Measurements from ENCODE around the gene PHGDH. TPM values are rescaled to one million over a fixed set of nuclear protein-coding genes. Genes with fewer than 3 reads are reported as not detected.

Gene PHGDH
- total and polyA plus RNA-seq, 2 of the 13 experiments (the other 11 are each of a cell fraction or from before 2014, with no cell fraction given), result 95.8 to 133 TPM

DNA sequence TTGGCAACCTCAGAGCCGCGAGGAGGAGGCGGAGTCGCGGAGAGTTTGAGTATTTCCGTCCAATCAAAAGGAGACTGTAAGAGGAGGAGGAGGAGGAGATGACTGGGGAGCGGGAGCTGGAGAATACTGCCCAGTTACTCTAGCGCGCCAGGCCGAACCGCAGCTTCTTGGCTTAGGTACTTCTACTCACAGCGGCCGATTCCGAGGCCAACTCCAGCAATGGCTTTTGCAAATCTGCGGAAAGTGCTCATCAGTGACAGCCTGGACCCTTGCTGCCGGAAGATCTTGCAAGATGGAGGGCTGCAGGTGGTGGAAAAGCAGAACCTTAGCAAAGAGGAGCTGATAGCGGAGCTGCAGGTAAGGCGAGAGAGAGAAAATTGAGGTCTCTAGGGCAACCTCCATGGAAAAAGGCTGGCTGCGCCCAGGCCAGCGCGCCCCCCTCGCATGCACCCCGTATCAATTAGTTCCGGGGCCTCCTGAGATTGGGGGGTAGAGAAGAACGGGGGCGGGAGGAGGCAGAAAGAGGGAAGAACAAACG lies at the start of gene PHGDH (continued):
- TF ChIP-seq, protein P1, sequence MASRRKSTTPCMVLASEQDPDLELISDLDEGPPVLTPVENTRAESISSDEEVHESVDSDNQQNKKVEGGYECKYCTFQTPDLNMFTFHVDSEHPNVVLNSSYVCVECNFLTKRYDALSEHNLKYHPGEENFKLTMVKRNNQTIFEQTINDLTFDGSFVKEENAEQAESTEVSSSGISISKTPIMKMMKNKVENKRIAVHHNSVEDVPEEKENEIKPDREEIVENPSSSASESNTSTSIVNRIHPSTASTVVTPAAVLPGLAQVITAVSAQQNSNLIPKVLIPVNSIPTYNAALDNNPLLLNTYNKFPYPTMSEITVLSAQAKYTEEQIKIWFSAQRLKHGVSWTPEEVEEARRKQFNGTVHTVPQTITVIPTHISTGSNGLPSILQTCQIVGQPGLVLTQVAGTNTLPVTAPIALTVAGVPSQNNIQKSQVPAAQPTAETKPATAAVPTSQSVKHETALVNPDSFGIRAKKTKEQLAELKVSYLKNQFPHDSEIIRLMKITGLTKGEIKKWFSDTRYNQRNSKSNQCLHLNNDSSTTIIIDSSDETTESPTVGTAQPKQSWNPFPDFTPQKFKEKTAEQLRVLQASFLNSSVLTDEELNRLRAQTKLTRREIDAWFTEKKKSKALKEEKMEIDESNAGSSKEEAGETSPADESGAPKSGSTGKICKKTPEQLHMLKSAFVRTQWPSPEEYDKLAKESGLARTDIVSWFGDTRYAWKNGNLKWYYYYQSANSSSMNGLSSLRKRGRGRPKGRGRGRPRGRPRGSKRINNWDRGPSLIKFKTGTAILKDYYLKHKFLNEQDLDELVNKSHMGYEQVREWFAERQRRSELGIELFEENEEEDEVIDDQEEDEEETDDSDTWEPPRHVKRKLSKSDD (CRISPR knock-in tag; IDR thresholded peaks at IDR 0.05; ENCODE audit: low read depth), result no peak
- TF ChIP-seq ZNF687 (CRISPR knock-in tag; IDR thresholded peaks at IDR 0.05) (no peak; the same call in none of the 2 replicates), PHF8 (CRISPR knock-in tag; IDR thresholded peaks at IDR 0.05) (peak; percentile 69), GABPA (IDR thresholded peaks at IDR 0.05; ENCODE audit: low read depth, low read length) (no peak), GABPA (CRISPR knock-in tag; IDR thresholded peaks at IDR 0.05; ENCODE audit: low read depth) (0 out of 2 replicates have a peak, but pooled peaks have one; percentile 23), ZKSCAN1 (IDR thresholded peaks at IDR 0.05; ENCODE audit: low read length) (no peak), AHR (CRISPR knock-in tag; IDR thresholded peaks at IDR 0.05) (no peak), TBX2 (CRISPR knock-in tag; IDR thresholded peaks at IDR 0.05; ENCODE audit: borderline replicate concordance) (no peak), ZNF780A (CRISPR knock-in tag; IDR thresholded peaks at IDR 0.05) (no peak), MED8 (CRISPR knock-in tag; IDR thresholded peaks at IDR 0.05; ENCODE audit: insufficient replicate concordance) (no peak), ZBTB4 (CRISPR knock-in tag; IDR thresholded peaks at IDR 0.05; ENCODE audit: borderline replicate concordance) (no peak), ZC3H4 (CRISPR knock-in tag; IDR thresholded peaks at IDR 0.05; ENCODE audit: borderline replicate concordance) (peak; percentile 40; the same call in 1 of the 2 replicates), ZNF572 (CRISPR knock-in tag; IDR thresholded peaks at IDR 0.05) (no peak), HOXA9 (CRISPR knock-in tag; IDR thresholded peaks at IDR 0.05; ENCODE audit: borderline replicate concordance) (no peak)
- TF ChIP-seq, protein P2, sequence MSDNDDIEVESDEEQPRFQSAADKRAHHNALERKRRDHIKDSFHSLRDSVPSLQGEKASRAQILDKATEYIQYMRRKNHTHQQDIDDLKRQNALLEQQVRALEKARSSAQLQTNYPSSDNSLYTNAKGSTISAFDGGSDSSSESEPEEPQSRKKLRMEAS (IDR thresholded peaks at IDR 0.05), result no peak; the same call in 1 of the 2 replicates
- TF ChIP-seq, protein P3, sequence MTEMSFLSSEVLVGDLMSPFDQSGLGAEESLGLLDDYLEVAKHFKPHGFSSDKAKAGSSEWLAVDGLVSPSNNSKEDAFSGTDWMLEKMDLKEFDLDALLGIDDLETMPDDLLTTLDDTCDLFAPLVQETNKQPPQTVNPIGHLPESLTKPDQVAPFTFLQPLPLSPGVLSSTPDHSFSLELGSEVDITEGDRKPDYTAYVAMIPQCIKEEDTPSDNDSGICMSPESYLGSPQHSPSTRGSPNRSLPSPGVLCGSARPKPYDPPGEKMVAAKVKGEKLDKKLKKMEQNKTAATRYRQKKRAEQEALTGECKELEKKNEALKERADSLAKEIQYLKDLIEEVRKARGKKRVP (CRISPR knock-in tag; IDR thresholded peaks at IDR 0.05), result no peak
- TF ChIP-seq, protein P4, sequence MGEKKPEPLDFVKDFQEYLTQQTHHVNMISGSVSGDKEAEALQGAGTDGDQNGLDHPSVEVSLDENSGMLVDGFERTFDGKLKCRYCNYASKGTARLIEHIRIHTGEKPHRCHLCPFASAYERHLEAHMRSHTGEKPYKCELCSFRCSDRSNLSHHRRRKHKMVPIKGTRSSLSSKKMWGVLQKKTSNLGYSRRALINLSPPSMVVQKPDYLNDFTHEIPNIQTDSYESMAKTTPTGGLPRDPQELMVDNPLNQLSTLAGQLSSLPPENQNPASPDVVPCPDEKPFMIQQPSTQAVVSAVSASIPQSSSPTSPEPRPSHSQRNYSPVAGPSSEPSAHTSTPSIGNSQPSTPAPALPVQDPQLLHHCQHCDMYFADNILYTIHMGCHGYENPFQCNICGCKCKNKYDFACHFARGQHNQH (CRISPR knock-in tag; IDR thresholded peaks at IDR 0.05), result no peak

Data from HepG2 (cell line).